Astrocyte of the spinal cord (primary cell): ENCODE data around the gene BHLHE41.

Source experiments
- DNase-seq: peaks from one replicate; pipeline ENCODE4 v3.0.0; 2011; ENCODE audit warnings: low read depth, low spot score
- H3K4me3 ChIP-seq: 2 replicates; pipeline ENCODE4 v1.5.1; 2011; ENCODE audit warnings: low read depth, mild to moderate bottlenecking, low read length, moderate library complexity
- in situ Hi-C: cut with HindIII; loops from 2 replicates; pipeline ENCODE4 v1.10.0; 2017; ENCODE audit warnings: low sequenced_read_pairs
- TF ChIP-seq, protein P1 (sequence below): IDR thresholded peaks from 2 replicates; pipeline ENCODE4 v1.5.1; 2012; ENCODE audit warnings: low read depth, mild to moderate bottlenecking, low read length, inconsistent platforms

Gene BHLHE41

DNA sequence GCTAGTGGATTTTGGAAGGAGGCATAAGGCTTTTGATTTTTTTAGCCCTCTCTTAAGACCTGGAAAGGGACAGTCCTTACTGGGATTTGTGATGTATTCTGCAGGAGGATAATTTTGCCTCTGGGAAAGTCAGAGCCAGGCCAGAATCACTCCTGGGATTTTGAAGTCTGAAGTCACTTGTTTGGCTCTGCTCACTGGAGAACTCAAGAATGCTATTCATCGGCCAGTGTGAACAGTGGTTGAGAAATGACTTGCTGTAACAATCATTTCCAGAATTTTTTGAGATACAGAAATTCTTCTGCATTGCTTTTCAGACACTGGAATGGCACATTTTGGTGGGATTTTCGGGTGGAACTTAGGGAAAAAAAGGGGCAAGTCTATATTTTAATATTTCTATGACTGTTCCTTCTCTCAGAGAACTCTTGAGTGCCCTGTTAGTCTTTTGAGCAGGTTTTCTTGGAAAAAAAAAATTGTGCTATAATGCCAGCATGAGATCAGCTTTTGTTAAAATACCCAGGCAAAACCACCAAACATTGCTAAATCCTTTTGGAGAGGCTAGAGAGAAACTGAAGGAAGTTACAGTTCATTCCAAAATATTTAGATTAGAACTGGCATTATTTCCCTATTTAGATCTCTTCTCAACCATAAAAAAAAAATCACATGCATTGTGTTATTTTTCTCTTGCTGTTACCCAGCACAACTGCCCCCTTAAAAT lies 26.1 kb upstream of the BHLHE41 start:
- in situ Hi-C loops: no loop called here
- DNase-seq: peak; percentile 73
- H3K4me3 ChIP-seq: no peak overlapping the region
- TF ChIP-seq, protein P1, sequence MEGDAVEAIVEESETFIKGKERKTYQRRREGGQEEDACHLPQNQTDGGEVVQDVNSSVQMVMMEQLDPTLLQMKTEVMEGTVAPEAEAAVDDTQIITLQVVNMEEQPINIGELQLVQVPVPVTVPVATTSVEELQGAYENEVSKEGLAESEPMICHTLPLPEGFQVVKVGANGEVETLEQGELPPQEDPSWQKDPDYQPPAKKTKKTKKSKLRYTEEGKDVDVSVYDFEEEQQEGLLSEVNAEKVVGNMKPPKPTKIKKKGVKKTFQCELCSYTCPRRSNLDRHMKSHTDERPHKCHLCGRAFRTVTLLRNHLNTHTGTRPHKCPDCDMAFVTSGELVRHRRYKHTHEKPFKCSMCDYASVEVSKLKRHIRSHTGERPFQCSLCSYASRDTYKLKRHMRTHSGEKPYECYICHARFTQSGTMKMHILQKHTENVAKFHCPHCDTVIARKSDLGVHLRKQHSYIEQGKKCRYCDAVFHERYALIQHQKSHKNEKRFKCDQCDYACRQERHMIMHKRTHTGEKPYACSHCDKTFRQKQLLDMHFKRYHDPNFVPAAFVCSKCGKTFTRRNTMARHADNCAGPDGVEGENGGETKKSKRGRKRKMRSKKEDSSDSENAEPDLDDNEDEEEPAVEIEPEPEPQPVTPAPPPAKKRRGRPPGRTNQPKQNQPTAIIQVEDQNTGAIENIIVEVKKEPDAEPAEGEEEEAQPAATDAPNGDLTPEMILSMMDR: no peak

DNA sequence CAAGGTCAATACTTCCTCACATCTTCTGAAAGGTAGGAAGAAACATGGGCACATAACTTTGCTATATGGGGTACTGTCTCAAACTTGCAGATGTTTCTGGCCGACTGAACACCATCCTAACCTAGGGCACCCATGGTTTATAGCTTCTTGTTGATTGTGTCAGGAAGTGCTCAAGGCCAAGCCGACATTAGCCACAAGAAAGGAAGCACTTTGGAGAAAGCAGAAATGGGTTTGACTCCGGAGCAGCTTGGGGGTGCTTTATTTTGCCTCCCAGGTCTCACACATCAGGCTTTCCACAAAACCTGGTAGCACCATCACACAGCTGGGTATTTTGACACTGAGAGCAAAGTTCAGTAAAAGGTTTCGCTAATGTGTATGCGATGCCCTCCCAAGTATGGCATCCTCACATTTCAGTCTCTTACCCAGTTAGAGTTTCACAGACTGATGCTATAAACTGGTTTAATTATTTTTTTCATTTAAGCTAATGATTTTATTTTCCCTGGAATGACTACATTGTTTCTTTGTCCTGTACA lies 25.2 kb upstream of the BHLHE41 start:
- TF ChIP-seq, protein P1: no peak
- H3K4me3 ChIP-seq: no peak overlapping the region
- DNase-seq: no peak
- in situ Hi-C loops: no loop called here

DNA sequence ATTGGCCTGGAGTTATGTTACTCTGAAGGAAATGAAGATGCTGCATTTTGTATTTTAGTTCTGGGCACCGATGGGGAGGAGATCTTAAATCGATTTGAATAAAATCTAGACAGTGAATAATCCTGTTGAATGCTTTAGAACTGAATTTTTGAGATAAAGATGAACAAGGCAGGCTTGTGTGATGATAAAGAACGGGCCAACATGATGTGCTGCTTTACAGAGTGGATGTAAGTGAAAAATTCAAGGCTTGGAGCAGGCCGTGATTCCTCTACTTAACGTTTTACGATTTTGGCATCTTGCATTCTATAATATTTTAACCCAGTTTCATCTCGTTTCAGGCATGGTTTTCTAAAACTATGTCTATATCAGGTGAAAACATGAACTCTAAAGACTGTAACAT lies 23.5 kb upstream of the BHLHE41 start:
- no peak overlapping the region for H3K4me3 ChIP-seq
- in situ Hi-C loops: no loop called here
- no peak for DNase-seq
- TF ChIP-seq, protein P1: no peak

GRCh38 chr12:26143291-26143690 lies 18.5 kb upstream of the BHLHE41 start:
- no peak overlapping the region for H3K4me3 ChIP-seq
- in situ Hi-C loops: no loop called here
- DNase-seq: no peak
- TF ChIP-seq, protein P1: no peak

DNA sequence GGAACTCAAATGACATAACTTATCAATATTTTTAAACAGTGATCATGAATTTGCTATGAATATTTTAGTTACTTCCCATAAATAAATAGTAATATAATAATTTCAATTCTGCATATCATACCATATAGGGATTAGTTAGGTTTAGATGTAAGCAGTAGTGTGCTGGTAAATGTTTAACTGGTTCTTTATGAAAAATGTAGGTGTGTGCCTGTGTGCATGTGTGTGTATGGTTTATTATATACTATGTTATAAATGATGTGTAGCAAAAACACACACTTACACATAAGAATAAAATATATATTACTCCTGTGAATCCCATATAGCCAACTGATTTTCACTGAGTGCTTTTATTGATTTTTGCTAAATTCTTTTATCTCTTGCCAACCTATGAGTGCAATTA lies 14.0 kb upstream of the BHLHE41 start:
- H3K4me3 ChIP-seq: no peak overlapping the region
- DNase-seq: no peak
- TF ChIP-seq, protein P1: no peak
- in situ Hi-C loops: no loop called here

- TF ChIP-seq, protein P1: no peak
- H3K4me3 ChIP-seq: no peak overlapping the region
- DNase-seq: no peak
- in situ Hi-C loops: no loop called here
Observed at GRCh38 chr12:26136688-26137087, 11.9 kb upstream of the BHLHE41 start.
